ENCODE results near the gene COQ8A.

COQ8A gene

GRCh38 chr1:227033880-227034279, 93.8 kb downstream of the COQ8A start:
- no peak for DNase-seq

- no peak for DNase-seq
These were observed 95.2 kb downstream of the COQ8A start for GRCh38 chr1:227035316-227035715.

- DNase-seq = no peak
These were observed 97.0 kb downstream of the COQ8A start for GRCh38 chr1:227037121-227037520.

Data from stimulated activated CD4-positive, alpha-beta T cell treated with anti-CD3 and anti-CD28 coated beads, Interleukin-1b, Interleukin-23, amount 100 ng/mL, for 48 hours (primary cell).